Globus pallidus (tissue), 1 donor: ENCODE results near the gene RCAN2.
"Not testable (repeated sequence)": the region's sequence is repeated elsewhere in the genome, so short reads cannot be mapped to it uniquely, and the experiment has no call there.

Experiments used
- DNase-seq: peaks from one replicate; pipeline ENCODE4 v3.0.0-alpha.2; 2015; ENCODE audit warnings: low spot score

RCAN2 gene

GRCh38 chr6:46440141-46440540, 51.1 kb downstream of the RCAN2 start:
- no peak for DNase-seq

GRCh38 chr6:46438245-46438644, 53.0 kb downstream of the RCAN2 start:
- no peak for DNase-seq

GRCh38 chr6:46437671-46438221, 53.5 kb downstream of the RCAN2 start:
- DNase-seq = no peak

GRCh38 chr6:46422619-46423018, 68.6 kb downstream of the RCAN2 start:
- no peak for DNase-seq

- DNase-seq = no peak
These were observed 69.3 kb downstream of the RCAN2 start for GRCh38 chr6:46421939-46422338.

- DNase-seq = no peak
These were observed 70.2 kb downstream of the RCAN2 start for GRCh38 chr6:46420921-46421638.

- DNase-seq = peak; percentile 86
These were observed 71.7 kb downstream of the RCAN2 start for GRCh38 chr6:46419576-46420002.

GRCh38 chr6:46414398-46414797, 76.9 kb downstream of the RCAN2 start:
- DNase-seq = no peak

- no peak for DNase-seq
These were observed 78.6 kb downstream of the RCAN2 start for GRCh38 chr6:46412662-46413061.

GRCh38 chr6:46411456-46412197, 79.6 kb downstream of the RCAN2 start:
- DNase-seq = no peak

GRCh38 chr6:46410334-46410953, 80.8 kb downstream of the RCAN2 start:
- DNase-seq = peak; percentile 73

GRCh38 chr6:46407776-46408530, 83.3 kb downstream of the RCAN2 start:
- peak; percentile 72 for DNase-seq

GRCh38 chr6:46407246-46407645, 84.0 kb downstream of the RCAN2 start:
- DNase-seq = no peak

- not testable (repeated sequence) for DNase-seq
These were observed 85.5 kb downstream of the RCAN2 start for GRCh38 chr6:46405620-46406180.

GRCh38 chr6:46400898-46401297, 90.4 kb downstream of the RCAN2 start:
- DNase-seq = no peak

- no peak for DNase-seq
These were observed 95.7 kb downstream of the RCAN2 start for GRCh38 chr6:46395530-46395929.

- DNase-seq = peak; percentile 90
These were observed 97.3 kb downstream of the RCAN2 start for GRCh38 chr6:46393940-46394337.

GRCh38 chr6:46393161-46393939, 97.9 kb downstream of the RCAN2 start:
- DNase-seq = peak; percentile 51

GRCh38 chr6:46392294-46392693, 99.0 kb downstream of the RCAN2 start:
- DNase-seq = no peak

- DNase-seq = peak; percentile 93
These were observed 100.9 kb downstream of the RCAN2 start for GRCh38 chr6:46390153-46390876.
